Stromal cell of bone marrow (primary cell): ENCODE data around the gene NALCN.

Experiments
- DNase-seq: peaks from one replicate; pipeline ENCODE4 v3.0.0-alpha.2; 2012; ENCODE audit warnings: low read depth

The NALCN gene

GRCh38 chr13:101121608-101122007 is 294.7 kb downstream of the NALCN start:
- no peak for DNase-seq

GRCh38 chr13:101120007-101120406 is 296.3 kb downstream of the NALCN start:
- DNase-seq = no peak

- DNase-seq = no peak
Observed at GRCh38 chr13:101116826-101117225, 299.5 kb downstream of the NALCN start.

GRCh38 chr13:101116341-101116740 is 300.0 kb downstream of the NALCN start:
- DNase-seq = no peak

GRCh38 chr13:101115762-101116171 is 300.5 kb downstream of the NALCN start:
- peak; percentile 8 for DNase-seq

GRCh38 chr13:101111894-101112293 is 304.4 kb downstream of the NALCN start:
- DNase-seq = no peak

GRCh38 chr13:101109005-101109404 is 307.3 kb downstream of the NALCN start:
- DNase-seq = no peak

GRCh38 chr13:101098873-101099272 is 317.4 kb downstream of the NALCN start:
- no peak for DNase-seq

GRCh38 chr13:101092985-101093384 is 323.3 kb downstream of the NALCN start:
- no peak for DNase-seq

GRCh38 chr13:101090287-101090686 is 326.0 kb downstream of the NALCN start:
- no peak for DNase-seq

- DNase-seq = no peak
Observed at GRCh38 chr13:101085551-101085950, 330.8 kb downstream of the NALCN start.

GRCh38 chr13:101082441-101082840 is 333.9 kb downstream of the NALCN start:
- no peak for DNase-seq

GRCh38 chr13:101080616-101081015 is 335.7 kb downstream of the NALCN start:
- no peak for DNase-seq

- DNase-seq = peak; percentile 23
Observed at GRCh38 chr13:101065329-101065728, 351.0 kb downstream of the NALCN start.

- no peak for DNase-seq
Observed at GRCh38 chr13:101059793-101060192, 356.5 kb downstream of the NALCN start.

GRCh38 chr13:101058841-101059240 is 357.5 kb downstream of the NALCN start:
- DNase-seq = no peak

GRCh38 chr13:101053301-101054093 is 362.8 kb downstream of the NALCN start:
- no peak for DNase-seq

- DNase-seq = no peak
Observed at GRCh38 chr13:101049166-101049850, 367.0 kb downstream of the NALCN start.

- DNase-seq = no peak
Observed at GRCh38 chr13:101036546-101036945, 379.8 kb downstream of the NALCN start.

GRCh38 chr13:101035119-101035620 is 381.1 kb downstream of the NALCN start:
- no peak for DNase-seq

GRCh38 chr13:101026736-101027398 is 389.4 kb downstream of the NALCN start:
- no peak for DNase-seq

- no peak for DNase-seq
Observed at GRCh38 chr13:101026328-101026727, 390.0 kb downstream of the NALCN start.

GRCh38 chr13:101025925-101026324 is 390.4 kb downstream of the NALCN start:
- no peak for DNase-seq
